Measurements from ENCODE around the gene FAM151A.

The FAM151A gene

DNA sequence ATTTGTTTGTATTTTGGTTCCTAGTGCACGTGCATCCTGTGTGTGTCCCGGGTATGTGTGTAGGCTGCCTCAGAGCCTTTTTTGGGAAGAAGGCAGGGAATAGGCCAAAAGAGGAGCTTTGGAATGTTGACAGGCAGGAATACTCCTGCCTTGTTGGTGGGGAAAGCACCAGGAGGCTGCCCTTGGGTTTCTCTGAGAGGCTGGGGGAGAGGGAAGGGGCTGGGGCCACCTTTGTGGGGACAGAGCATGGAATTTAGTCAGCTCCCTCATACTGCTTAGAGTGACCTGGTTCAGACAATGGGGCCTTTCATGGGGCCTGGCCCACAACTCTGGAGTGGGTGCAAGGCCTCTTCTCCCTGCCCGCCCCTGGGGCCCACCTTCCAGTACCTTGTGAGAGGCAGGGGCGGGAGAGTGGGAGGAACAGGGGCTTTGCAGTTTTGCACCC, 44.0 kb downstream of the FAM151A start:
- no peak for DNase-seq (ENCODE audit: low read depth in 2 of 2)

DNA sequence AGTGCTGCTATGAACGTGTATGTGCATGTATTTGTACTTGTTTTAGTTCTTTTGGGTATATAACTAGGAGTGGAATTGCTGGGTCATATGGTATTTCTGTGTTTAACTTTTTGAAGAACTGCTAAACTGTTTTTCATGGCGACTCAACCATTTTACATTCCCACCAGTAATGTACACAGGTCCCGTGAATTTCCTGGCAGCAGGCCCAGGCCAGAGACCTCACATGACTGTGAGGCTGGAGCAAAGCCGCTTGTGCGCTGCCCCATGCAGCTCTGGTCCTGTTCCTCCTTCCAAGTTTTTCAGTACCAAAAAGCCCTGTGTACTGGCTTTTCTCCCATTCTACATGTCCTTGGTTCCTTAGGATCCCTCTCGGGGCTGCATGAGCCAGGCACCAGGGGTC, 45.7 kb downstream of the FAM151A start:
- no peak for DNase-seq (ENCODE audit: low read depth in 2 of 2)

- no peak for DNase-seq (ENCODE audit: low read depth in 2 of 2)
Measured at GRCh38 chr1:54575605-54576290, 47.6 kb downstream of the FAM151A start.

DNA sequence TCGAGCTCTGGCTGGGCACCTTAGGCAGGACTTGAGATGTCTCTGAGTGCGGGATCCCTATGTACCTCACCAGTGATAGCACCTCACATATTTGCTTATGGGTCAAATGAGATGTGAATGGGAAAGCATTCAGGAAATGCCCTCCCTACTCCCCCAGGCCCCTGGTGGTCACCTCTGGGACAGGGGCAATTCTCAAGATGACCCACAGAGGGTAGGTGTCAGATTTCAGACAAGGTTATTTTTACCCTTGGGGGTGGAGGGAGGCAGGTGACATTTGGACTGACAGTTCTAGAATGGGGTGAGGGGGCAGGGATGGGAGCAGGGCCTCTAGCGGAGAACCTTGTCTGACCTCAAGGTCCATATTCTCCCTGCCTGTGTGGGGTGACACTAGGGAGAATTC, 48.2 kb downstream of the FAM151A start:
- DNase-seq (ENCODE audit: low read depth in 2 of 2) = no peak

DNA sequence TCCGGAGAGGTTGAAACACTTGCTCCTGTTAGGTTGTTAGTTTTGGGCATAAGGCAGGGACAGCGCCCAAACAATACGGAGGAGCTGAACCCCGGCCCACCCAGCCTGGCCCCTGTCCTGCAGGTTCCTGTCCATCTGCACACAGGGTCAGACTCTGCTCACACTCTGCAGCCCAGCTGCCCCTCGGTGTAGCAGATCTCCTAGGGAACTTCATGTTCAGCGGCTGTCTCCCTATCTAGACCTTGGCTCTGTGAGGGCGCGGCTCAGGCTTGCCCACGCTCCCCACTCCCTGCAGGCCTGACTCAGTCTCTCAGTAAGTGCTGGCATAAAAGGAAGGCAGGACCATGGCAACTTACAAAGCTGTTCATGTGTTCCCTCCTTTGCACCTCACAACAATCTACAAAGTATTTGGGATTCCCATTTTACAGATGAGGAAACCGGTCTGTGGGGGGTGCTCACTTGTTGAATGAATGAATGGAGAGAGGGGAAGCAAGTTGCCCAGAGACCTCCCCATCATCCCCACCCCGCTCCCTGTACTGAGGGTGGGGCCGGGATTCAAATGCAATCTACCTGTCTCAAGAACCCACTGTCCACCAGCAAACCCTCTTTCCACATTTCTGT, 49.1 kb downstream of the FAM151A start:
- DNase-seq (ENCODE audit: low read depth in 2 of 2) = no peak

DNA sequence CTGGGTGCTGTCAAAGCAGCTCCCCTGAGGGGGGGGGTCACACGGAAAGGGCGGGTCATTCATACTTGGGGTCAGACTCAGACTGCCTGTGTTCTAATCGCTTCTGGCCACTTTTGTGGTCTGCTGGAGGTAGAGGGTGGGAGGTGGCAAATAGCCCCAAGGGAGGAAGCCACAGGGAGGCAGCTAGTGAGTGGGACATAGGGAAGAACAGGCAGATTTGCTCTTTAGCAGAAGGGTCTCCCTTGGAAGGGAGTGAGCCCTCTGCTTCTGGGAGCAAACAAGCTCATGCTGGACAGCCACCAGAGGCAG, 50.8 kb downstream of the FAM151A start:
- no peak for DNase-seq (ENCODE audit: low read depth in 2 of 2)

DNA sequence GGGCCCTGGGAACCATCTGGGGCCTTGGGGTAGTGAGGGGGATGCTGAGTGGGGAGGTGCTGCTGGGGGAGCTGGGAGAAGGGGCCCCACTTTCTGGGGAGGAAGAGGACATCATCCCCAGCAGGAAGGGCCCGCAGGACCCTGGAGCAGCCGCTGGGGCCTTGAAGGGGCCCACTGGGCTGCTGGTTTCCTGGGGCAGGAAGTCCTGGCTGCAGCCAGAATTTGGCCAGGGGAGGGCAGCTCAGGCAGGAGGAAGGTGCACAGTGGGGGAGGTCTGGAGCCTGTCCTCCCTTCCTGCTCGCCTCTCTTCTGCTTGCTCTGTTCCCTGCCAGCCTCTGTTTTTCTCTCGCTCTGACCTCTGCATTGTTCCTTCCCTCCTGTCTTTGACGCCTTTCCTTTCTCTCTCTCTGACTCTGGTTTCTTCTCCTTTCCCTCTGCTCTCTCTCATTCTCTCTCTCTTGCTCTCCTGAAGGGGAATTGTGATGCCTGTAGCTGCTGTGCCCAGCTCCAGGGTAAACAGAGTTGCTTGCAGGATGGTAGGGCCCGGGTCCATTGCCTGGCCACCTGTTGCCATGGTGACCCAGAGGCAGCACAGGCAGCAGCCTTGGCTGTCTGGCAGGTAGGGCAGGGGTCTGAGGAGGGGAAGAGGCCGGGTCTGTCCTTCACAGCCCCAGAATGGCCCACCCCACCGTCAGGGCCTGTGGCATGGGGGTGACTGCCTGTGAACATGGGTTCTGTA, 51.4 kb downstream of the FAM151A start:
- DNase-seq (ENCODE audit: low read depth in 2 of 2) = no peak

- no peak for DNase-seq (ENCODE audit: low read depth in 2 of 2)
Measured at GRCh38 chr1:54571326-54571725, 52.0 kb downstream of the FAM151A start.

DNA sequence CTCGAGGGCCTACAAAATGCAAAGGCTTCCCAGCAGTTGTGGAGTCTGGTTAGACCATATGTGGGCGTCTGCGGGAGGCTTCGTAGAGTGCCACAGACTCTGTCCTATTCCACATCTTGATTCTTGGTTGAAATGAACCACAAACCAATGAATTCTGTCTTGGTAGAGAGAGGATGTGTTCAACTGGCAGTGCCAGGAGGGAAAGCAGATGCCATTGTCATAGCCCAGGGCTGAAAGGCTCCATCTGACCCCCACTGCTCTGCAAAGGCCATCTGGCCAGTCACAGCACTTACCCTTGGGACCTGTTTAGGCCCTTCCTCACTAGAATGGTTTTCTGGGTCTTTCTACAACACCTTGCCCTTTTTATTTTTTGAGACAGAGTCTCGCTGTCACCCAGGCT, 53.2 kb downstream of the FAM151A start:
- no peak for DNase-seq (ENCODE audit: low read depth in 2 of 2)

- no peak for DNase-seq (ENCODE audit: low read depth in 2 of 2)
Measured at GRCh38 chr1:54569339-54569738, 54.0 kb downstream of the FAM151A start.

DNA sequence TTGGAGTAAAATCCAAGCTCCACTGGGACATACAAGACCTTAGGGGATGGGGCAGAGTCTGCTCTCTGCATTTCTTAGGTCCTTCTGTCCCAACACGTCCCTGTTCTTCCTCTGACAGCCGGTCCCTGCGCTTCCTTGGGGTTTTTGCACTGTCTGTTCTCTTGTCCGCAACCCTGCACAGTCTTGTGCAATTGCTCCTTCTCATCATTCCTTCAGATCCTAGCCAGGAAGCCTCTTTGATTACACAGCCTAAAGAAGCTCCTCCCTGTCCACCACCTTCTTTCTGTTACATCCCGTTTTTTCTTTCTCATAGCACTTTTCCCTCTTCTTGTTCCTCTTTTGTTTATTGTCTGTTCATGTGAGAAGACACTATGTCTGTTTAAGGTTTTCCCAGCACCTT, 55.4 kb downstream of the FAM151A start:
- no peak for DNase-seq (ENCODE audit: low read depth in 2 of 2)

DNA sequence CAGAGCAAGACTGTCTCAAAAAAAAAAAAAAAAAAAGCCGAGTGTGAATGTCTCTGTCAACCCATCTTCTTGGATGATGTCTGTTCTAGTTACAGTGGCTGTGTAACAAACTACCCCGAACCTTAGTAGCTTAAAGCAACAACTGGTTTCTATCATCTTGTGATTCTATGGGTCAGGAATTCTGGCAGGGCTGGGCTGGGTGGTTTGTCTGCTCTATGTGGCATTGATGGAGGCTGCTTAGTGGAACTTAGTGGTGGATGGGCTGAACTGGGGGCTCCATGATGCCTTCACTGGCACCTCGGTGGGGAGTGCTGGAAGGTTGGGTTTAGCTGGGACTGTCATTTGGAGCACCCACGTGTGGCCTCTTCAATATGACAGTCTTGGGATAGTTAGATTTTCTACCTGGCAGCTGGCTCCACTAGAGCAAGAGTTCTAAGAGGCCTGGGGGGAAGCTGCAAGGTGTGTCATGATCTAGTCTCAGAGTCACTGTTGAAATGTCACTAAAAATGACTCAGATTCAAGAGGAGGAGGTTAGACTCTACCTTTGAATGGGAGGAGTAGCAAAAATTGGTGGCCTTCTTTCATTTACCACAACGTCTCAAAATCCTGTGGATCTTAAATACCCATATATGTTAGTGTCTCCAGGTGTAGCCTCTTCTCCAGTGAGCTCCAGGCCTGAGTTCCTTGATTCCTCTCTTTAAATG, 56.7 kb downstream of the FAM151A start:
- no peak for DNase-seq (ENCODE audit: low read depth in 2 of 2)

- no peak for DNase-seq (ENCODE audit: low read depth in 2 of 2)
Measured at GRCh38 chr1:54565113-54565501, 58.2 kb downstream of the FAM151A start.

GRCh38 chr1:54564312-54565112, 58.8 kb downstream of the FAM151A start:
- DNase-seq (ENCODE audit: low read depth in 2 of 2) = no peak

- no peak for DNase-seq (ENCODE audit: low read depth in 2 of 2)
Measured at GRCh38 chr1:54559771-54560231, 63.5 kb downstream of the FAM151A start.

Measured in fibroblast of skin of left quadriceps (primary cell).